Measurements from ENCODE around the gene TOX2.
A peak's percentile ranks its signal among the peaks of the same experiment; 100 is the strongest.

Gene TOX2

DNA sequence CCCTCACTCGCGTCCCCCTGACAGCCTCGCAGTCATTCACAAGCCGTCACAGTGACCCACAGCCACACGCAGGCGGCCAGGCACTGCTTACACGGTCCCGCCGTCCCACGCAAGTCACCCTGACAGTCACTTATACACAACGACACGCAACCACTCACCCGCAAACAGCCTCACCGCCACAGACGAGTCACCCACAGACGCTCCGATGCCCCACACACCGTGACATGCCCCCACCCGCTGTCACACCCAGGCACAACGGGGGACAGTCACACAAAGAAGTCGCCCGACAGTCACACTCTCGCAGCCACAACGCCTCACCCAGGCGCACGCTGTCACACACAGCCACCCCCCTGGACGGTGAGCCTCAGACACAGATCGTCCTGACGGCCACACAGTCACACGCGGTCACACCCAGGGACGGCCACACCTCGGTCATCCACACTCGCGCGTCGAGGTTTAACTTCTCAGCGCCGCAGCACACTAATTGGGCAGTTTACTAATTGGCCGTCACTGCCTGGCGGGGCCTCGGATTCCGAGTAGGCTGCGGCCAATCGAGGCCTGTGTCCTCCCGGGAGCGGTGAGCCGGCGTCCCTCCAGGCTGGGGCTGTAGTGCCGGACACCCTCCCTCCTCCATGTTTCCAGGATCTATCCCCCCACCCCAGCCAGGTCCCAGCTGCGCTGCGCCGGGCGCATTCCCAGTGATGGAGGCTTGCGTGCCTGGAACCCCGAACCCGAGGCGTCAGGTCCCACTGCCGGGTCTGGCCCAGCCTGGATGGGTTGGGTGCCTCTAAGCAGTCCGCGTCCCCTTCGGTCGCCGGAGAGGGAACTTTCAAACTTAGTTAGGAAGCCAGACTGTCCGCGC, 790 bp downstream of the TOX2 start:
- FAIRE-seq: peak; percentile 89
- TF ChIP-seq TAF1 (IDR thresholded peaks at IDR 0.05; ENCODE audit: low read depth, low read length) (no peak), POLR2AphosphoS5 (IDR thresholded peaks at IDR 0.05; ENCODE audit: low read depth, low read length) (peak; percentile 41; the same call in 1 of the 2 replicates), POLR2A (IDR thresholded peaks at IDR 0.05; ENCODE audit: low read depth, low read length) (peak; percentile 59; the same call in 1 of the 2 replicates), SPI1 (IDR thresholded peaks at IDR 0.05; ENCODE audit: low read depth, low read length) (no peak)
- DNase-seq (ENCODE audit: insufficient read length, low spot score): no peak

DNA sequence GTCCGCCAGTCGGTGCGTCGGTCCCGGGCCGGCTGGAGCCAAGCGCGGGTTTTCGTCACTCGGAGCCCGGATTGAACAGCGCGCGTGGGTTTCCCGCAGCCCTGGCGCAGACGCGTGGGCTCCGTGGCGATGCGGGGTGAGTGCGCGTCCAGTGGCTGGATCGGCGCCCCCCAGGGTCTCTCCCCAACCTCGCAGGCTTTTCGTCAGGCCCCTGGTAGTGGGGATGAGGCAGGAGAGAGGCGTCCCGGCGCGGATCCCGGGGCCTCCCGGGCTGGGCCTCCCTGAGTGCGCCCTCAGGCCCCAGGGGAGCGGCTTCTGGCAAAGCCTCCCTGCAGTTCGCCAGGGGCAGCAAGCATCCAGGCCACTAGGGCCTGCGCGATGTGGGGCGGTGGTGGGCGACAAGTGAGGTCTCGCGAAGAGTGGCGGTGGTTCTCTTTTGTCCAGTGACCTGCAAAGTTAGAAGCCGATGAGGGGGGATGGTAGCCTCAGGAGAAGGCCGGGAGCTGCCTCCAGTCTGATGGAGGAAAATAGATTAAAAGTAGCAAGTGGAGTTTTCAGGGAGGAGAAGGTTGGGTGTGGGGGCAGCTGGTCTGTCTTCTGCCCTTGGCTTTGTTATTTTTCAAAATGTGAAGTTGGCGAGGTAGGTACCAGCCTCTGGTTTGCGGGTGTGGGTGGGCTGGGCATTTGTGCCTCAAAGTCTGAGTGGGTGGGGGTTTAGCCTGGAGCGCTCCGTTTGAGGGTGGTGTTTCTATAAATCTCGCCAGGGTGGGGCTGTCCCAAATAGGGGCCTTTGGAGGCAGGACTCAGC, 1.6 kb downstream of the TOX2 start:
- TF ChIP-seq POLR2A (IDR thresholded peaks at IDR 0.05; ENCODE audit: low read depth, low read length) (no peak), POLR2AphosphoS5 (IDR thresholded peaks at IDR 0.05; ENCODE audit: low read depth, low read length) (no peak), PAX5 (IDR thresholded peaks at IDR 0.05; ENCODE audit: insufficient read depth, low read length, severe bottlenecking) (no peak), POU2F2 (IDR thresholded peaks at IDR 0.05; ENCODE audit: low read depth, low read length) (no peak)
- FAIRE-seq (peak; percentile 13), DNase-seq (ENCODE audit: insufficient read length, low spot score) (no peak)

DNA sequence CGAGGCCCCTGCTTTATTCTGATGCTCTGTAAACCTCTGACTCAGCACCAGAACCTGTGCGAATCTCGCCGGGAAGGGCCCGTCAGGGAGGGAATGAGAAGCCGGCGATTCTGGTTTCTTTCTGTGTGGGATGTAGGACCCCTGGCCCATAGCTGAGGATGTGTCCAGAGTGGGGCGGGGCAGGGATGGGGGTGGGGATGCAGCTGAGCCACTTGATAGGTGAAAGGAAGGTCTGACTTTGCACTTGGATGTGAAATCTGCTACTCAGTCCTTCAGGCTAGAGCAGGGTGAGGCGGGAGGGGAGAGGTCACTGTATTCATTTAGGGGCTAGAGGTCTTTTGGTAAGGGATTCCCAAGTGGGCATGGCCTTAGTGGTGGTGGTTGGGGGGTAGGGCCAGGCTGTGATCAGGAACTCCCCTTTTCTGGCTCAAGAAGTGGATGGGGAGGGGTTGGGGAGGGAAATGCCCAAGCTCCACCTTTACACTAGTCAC, 2.3 kb downstream of the TOX2 start:
- DNase-seq (ENCODE audit: insufficient read length, low spot score): no peak
- FAIRE-seq: peak; percentile 82
- TF ChIP-seq POLR2AphosphoS5 (IDR thresholded peaks at IDR 0.05; ENCODE audit: low read depth, low read length) (peak; percentile 24; the same call in 1 of the 2 replicates), PAX5 (IDR thresholded peaks at IDR 0.05; ENCODE audit: insufficient read depth, low read length, severe bottlenecking) (no peak)

DNA sequence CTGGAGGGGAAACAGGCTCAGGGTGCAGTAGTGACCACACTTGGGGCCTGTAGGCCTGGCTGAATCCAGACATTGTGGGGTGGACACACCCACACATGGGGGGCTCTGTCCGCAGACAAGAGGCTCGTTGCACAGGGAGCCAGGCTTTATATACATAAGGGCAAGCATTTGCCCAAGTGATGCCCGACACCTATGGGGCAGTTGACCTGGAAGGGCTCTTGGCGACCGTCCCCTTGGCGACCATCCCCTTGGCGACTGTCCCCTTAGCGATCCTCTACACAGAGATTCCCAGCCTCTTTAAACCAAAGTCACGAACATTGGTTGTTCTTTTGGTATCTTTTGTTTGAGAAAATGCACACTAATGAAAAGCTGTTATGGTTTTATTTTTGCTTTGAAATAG, 2.7 kb downstream of the TOX2 start:
- FAIRE-seq (no peak), DNase-seq (ENCODE audit: insufficient read length, low spot score) (no peak)
- TF ChIP-seq POLR2A (IDR thresholded peaks at IDR 0.05; ENCODE audit: low read depth, low read length) (no peak), POU2F2 (IDR thresholded peaks at IDR 0.05; ENCODE audit: low read depth, low read length) (no peak), PAX5 (IDR thresholded peaks at IDR 0.05; ENCODE audit: insufficient read depth, low read length, severe bottlenecking) (no peak), SPI1 (IDR thresholded peaks at IDR 0.05; ENCODE audit: low read depth, low read length) (no peak), POLR2AphosphoS5 (IDR thresholded peaks at IDR 0.05; ENCODE audit: low read depth, low read length) (no peak), TAF1 (IDR thresholded peaks at IDR 0.05; ENCODE audit: low read depth, low read length) (no peak)

DNA sequence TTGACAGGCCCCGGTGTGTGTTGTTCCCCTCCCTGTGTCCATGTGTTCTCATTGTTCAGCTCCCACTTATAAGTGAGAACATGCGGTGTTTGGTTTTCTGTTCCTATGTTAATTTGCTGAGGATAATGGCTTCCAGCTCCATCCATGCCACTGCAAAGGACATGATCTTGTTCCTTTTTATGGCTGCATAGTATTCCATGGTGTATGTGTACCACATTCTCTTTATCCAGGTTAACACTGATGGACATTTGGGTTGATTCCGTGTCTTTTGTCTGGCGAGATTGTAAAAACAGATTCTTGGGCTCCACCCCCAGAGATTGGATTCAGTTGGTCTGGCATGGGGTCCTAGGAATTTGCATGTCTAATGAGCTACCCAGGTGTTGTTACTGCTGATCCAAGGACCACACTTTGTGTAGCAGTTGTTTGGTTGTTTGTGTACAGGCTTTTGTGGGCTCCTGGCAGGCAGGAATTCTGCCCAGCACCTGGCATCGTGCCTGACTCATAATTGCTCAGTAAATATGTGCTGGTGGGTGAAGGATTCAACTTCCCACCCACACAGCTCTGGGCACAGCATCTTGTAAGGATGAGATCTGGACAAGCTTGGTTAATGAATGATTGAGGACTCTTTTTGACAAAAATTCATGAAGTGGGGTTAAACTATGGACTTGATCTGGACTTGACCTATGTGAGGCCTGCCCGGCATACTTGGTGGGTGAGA, 5.2 kb downstream of the TOX2 start:
- DNase-seq (ENCODE audit: insufficient read length, low spot score): no peak
- no peak for TF ChIP-seq POLR2AphosphoS5 (IDR thresholded peaks at IDR 0.05; ENCODE audit: low read depth, low read length)
- TF ChIP-seq TAF1 (IDR thresholded peaks at IDR 0.05; ENCODE audit: low read depth, low read length): no peak
- TF ChIP-seq POLR2A (IDR thresholded peaks at IDR 0.05; ENCODE audit: low read depth, low read length): no peak
- TF ChIP-seq PAX5 (IDR thresholded peaks at IDR 0.05; ENCODE audit: insufficient read depth, low read length, severe bottlenecking): no peak
- TF ChIP-seq POU2F2 (IDR thresholded peaks at IDR 0.05; ENCODE audit: low read depth, low read length): no peak
- no peak for TF ChIP-seq SPI1 (IDR thresholded peaks at IDR 0.05; ENCODE audit: low read depth, low read length)
- FAIRE-seq: no peak

DNA sequence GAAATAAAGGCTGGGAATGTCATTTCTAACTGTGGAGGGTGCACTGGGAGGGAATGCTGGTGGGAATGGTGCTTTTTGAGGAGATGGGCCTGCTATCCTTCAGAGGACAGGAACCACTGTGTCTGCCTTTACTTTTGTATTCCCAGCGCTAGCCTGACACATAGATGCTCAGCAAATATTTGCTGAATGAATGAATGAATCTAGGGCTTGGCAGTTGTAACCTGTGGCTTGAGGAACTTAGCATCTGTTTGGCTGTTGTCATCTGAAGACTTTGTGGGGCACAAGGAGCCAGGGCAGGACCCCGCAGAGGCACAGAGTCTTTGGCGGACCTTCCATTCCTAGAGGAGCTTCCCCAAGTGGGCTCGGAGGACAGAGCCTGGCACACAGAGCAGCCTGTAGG, 6.1 kb downstream of the TOX2 start:
- TF ChIP-seq POLR2AphosphoS5 (IDR thresholded peaks at IDR 0.05; ENCODE audit: low read depth, low read length) (no peak), PAX5 (IDR thresholded peaks at IDR 0.05; ENCODE audit: insufficient read depth, low read length, severe bottlenecking) (no peak), POLR2A (IDR thresholded peaks at IDR 0.05; ENCODE audit: low read depth, low read length) (no peak), SPI1 (IDR thresholded peaks at IDR 0.05; ENCODE audit: low read depth, low read length) (no peak), POU2F2 (IDR thresholded peaks at IDR 0.05; ENCODE audit: low read depth, low read length) (no peak), TAF1 (IDR thresholded peaks at IDR 0.05; ENCODE audit: low read depth, low read length) (no peak)
- FAIRE-seq: no peak
- DNase-seq (ENCODE audit: insufficient read length, low spot score): no peak

DNA sequence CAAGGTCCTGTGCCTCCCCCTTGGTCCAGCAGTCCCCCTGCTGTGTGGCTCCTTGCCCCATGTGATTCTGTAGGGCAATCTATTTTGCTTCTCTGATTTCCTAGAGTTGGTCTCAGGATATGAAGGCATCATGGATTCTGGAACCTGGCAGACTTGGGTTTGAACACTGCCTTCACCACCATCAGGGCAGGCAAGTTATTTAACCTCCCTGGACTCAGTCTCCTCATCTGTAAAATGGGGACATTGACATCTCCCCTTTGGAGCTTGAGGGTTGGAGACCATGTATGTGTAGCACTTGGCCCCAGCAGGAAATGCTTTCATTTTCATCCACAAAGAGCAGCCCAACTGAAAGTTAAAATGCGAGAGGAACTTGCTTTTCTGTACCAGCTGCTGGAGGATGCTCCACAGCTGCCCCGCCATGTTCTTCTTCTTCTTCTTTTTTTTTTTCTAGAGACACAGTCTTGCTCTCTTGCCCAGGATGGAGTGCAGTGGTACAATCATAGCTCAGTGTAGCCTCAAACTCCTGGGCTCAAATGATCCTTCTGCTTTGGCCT, 6.7 kb downstream of the TOX2 start:
- TF ChIP-seq SPI1 (IDR thresholded peaks at IDR 0.05; ENCODE audit: low read depth, low read length) (peak; percentile 45), POU2F2 (IDR thresholded peaks at IDR 0.05; ENCODE audit: low read depth, low read length) (no peak)
- FAIRE-seq: peak; percentile 75
- DNase-seq (ENCODE audit: insufficient read length, low spot score): no peak

DNA sequence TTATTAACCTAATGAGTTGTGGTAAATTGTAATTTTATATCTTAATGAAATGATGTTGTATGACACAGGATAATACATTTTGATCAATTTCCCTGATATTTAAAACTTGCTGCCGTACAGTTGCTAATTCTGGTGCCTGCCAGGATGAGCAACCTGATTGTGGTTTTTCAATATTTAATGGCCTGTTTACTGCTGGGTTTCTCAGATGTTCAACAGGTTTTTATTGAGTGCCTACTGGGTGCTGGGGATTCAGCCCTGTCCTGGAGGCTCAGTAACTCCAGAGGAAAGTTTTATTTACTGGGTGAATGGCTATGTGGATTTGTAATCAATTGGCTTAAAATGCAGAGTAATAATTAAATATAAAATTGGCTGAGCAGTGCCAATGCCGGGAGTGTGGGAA, 8.0 kb downstream of the TOX2 start:
- DNase-seq (ENCODE audit: insufficient read length, low spot score) (no peak), FAIRE-seq (no peak)
- TF ChIP-seq TAF1 (IDR thresholded peaks at IDR 0.05; ENCODE audit: low read depth, low read length) (no peak), SPI1 (IDR thresholded peaks at IDR 0.05; ENCODE audit: low read depth, low read length) (no peak), POLR2A (IDR thresholded peaks at IDR 0.05; ENCODE audit: low read depth, low read length) (no peak), POLR2AphosphoS5 (IDR thresholded peaks at IDR 0.05; ENCODE audit: low read depth, low read length) (no peak), POU2F2 (IDR thresholded peaks at IDR 0.05; ENCODE audit: low read depth, low read length) (no peak), PAX5 (IDR thresholded peaks at IDR 0.05; ENCODE audit: insufficient read depth, low read length, severe bottlenecking) (no peak)

DNA sequence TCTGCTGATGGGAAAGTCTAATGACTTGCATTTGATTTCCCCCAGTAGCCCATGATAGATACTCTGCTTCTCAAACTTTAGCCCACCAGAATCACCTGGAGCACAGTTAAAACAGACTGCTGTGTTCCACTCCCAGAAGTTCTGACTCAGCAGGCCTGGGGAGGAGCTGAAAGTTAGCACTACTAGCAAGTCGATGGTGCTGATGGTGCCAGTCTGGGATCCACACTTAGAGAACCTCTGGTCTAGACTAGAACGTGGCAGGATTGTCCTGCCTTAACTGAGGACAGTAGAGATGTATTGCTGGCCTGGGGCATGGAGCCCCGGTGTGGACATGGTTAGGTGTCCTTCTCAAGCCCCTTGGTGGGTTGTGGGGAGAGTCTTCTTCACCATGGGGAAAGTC, 8.7 kb downstream of the TOX2 start:
- FAIRE-seq: peak; percentile 92
- TF ChIP-seq SPI1 (IDR thresholded peaks at IDR 0.05; ENCODE audit: low read depth, low read length) (no peak), POLR2AphosphoS5 (IDR thresholded peaks at IDR 0.05; ENCODE audit: low read depth, low read length) (no peak), TAF1 (IDR thresholded peaks at IDR 0.05; ENCODE audit: low read depth, low read length) (no peak), POU2F2 (IDR thresholded peaks at IDR 0.05; ENCODE audit: low read depth, low read length) (no peak), POLR2A (IDR thresholded peaks at IDR 0.05; ENCODE audit: low read depth, low read length) (no peak), PAX5 (IDR thresholded peaks at IDR 0.05; ENCODE audit: insufficient read depth, low read length, severe bottlenecking) (no peak)
- no peak for DNase-seq (ENCODE audit: insufficient read length, low spot score)

Measured in GM12891 (cell line).